ENCODE measurements around the gene LITAF.

Gene LITAF

DNA sequence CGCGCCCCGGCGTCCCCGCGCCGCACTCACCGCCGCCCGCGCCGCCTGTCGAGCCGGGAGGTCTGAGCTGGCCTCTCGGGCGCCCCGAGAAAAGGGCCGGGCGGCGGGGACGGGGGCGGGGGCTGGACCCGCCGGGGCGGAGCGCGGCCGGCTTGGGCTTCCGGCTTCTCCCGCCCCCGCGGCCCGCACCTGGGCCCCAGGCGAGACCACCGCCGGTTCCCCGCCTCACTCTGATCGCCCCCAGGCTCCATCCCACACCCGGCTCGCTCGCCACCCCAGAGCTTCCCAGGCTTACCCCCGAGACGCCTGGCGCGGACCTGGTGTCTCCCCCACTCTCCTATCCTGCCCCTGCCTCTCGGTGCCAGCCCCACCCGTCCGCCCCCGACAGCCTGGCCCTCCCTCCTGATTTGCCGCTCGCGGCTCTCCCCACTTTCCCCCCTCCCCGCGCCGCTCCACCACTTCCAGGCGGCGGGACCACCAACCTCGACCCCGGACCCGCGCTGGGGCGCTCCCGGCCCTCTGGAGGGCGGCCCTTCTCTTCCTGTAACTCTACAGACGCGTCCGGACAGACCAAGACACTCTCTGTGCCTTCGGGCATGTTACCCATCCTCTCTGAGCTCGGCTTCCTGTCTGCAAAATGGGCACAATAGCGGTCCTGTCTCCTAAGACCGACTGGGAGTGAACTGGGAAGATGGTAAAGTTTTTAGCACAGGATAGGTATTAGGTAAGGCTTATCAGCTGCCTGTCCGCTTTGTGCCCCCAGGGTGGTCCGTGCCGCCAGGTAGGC is at the start of gene LITAF:
TSS of gene LITAF (minus strand) at position 64 of the 787 bp plus-strand sequence. CDS start 30,189 bp downstream, outside the sequence.
- DNase-seq (ENCODE audit: low read depth, low spot score): peak; percentile 40
- H3K27me3 ChIP-seq (ENCODE audit: insufficient read depth, insufficient read length): no peaks in the 10 kb centered on the region
- H3K36me3 ChIP-seq (ENCODE audit: insufficient read depth, insufficient read length, low read length): peaks cover 13% of the 10 kb centered on the region
- TF ChIP-seq ZNF274 (IDR thresholded peaks at IDR 0.05; ENCODE audit: low read depth, low read length) (no peak), SUZ12 (IDR thresholded peaks at IDR 0.05; ENCODE audit: extremely low read depth, insufficient read depth, insufficient read length) (no peak), YY1 (IDR thresholded peaks at IDR 0.05; ENCODE audit: insufficient read depth, insufficient read length) (no peak)
- H3K9me3 ChIP-seq (ENCODE audit: insufficient read depth, low read length): peaks cover 12% of the 10 kb centered on the region; the same call in 1 of the 2 replicates
- peaks cover 8% of the 10 kb centered on the region for H3K4me1 ChIP-seq (ENCODE audit: insufficient read depth, insufficient read length)
- peak within 1 kb of the TSS; percentile 87 for H3K9ac ChIP-seq (ENCODE audit: insufficient read length, low read depth)
- H3K4me3 ChIP-seq (ENCODE audit: insufficient read length, low read depth): peak within 1 kb of the TSS; percentile 54

DNA sequence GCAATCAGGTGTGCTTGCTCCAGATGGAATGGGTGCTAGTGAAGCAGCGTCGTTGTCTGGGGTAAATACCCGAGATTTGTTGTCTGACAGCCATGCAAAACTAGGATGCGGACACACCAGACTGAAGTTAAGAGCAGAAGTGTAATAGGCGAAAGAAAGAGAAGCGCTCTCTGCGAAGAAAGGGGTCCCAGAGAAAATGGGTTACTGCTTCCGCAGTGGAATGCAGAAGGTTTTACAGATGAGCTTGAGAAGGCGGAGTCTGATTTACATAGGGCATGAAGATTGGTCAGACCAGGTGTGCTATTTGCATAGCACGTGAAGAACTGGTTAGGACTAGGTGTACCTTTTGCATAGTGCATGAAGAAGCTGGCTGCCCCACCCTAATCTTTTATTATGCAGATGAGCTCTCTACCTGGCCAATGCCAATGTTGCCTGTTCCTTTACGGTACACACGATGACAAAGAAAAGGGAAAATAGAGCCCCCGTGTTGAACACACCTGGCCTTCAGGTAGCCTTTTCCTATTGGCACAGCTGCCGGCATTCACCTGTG is 49.5 kb upstream of the LITAF start:
- H3K4me3 ChIP-seq (ENCODE audit: insufficient read length, low read depth): no peak overlapping the region
- no peaks in the 10 kb centered on the region for H3K27me3 ChIP-seq (ENCODE audit: insufficient read depth, insufficient read length)
- H3K9ac ChIP-seq (ENCODE audit: insufficient read length, low read depth): no peak overlapping the region
- DNase-seq (ENCODE audit: low read depth, low spot score): peak; percentile 63
- TF ChIP-seq ZNF274 (IDR thresholded peaks at IDR 0.05; ENCODE audit: low read depth, low read length) (no peak), SUZ12 (IDR thresholded peaks at IDR 0.05; ENCODE audit: extremely low read depth, insufficient read depth, insufficient read length) (no peak)
- H3K9me3 ChIP-seq (ENCODE audit: insufficient read depth, low read length): no peaks in the 10 kb centered on the region
- H3K4me1 ChIP-seq (ENCODE audit: insufficient read depth, insufficient read length): peaks cover 29% of the 10 kb centered on the region
- H3K36me3 ChIP-seq (ENCODE audit: insufficient read depth, insufficient read length, low read length): no peaks in the 10 kb centered on the region

DNA sequence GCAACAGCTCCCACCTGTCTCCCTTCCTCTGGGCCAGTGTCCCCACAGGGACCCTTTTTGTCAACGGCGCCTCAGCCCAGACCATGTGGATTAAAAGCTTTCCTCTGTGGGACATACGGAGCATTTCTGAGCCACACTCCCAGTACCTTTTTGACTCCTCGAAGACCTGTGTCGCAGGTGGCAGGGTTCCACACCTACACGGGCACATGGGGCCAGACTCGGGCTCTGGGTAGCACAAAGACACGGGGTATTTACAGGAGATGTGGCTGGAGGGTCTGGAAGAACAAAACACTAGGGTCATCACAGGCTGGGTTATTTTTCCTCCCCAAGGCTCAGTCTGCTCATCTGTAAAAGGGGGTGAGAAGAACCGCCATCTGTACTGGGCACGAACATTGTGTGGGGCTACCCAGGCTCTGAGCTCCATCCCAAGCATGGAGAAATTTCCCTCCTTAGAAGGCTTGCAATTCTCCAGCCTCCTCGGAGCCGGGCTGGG is 49.0 kb upstream of the LITAF start:
- H3K4me1 ChIP-seq (ENCODE audit: insufficient read depth, insufficient read length): peaks cover 27% of the 10 kb centered on the region
- no peak overlapping the region for H3K4me3 ChIP-seq (ENCODE audit: insufficient read length, low read depth)
- no peaks in the 10 kb centered on the region for H3K9me3 ChIP-seq (ENCODE audit: insufficient read depth, low read length)
- H3K36me3 ChIP-seq (ENCODE audit: insufficient read depth, insufficient read length, low read length): no peaks in the 10 kb centered on the region
- H3K27me3 ChIP-seq (ENCODE audit: insufficient read depth, insufficient read length): no peaks in the 10 kb centered on the region
- no peak for TF ChIP-seq ZNF274 (IDR thresholded peaks at IDR 0.05; ENCODE audit: low read depth, low read length)
- H3K9ac ChIP-seq (ENCODE audit: insufficient read length, low read depth): peak overlapping the region; percentile 44
- no peak for DNase-seq (ENCODE audit: low read depth, low spot score)

DNA sequence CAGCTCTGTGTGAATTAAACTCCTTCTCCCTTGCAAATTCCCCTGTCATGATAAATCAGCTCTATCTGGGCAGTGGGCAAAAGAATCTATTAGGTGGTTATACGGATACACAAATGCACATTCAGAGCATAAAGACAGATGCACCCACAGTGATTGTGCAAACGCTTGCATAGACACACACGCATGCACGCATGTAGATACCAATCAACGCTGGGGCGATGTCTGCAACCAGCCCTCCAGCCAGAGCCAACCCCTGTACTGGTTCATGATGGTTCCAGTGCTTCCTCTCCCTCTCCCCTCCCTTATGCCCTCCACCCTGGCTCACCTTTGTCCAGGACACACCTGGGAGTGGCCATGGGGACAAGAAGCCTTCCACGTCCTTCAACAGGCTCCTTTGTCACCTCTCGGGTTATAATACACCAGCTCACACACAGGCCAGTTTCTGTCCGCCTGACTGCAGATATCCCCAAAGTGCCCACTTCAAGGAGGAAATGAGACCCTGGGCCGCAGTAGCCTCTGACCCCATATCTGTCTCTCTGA is 48.5 kb upstream of the LITAF start:
- Histone ChIP-seq H3K4me1 (ENCODE audit: insufficient read depth, insufficient read length) (peaks cover 26% of the 10 kb centered on the region), H3K9me3 (ENCODE audit: insufficient read depth, low read length) (no peaks in the 10 kb centered on the region), H3K27me3 (ENCODE audit: insufficient read depth, insufficient read length) (no peaks in the 10 kb centered on the region), H3K9ac (ENCODE audit: insufficient read length, low read depth) (peak overlapping the region; percentile 44), H3K36me3 (ENCODE audit: insufficient read depth, insufficient read length, low read length) (no peaks in the 10 kb centered on the region), H3K4me3 (ENCODE audit: insufficient read length, low read depth) (no peak overlapping the region)
- TF ChIP-seq SUZ12 (IDR thresholded peaks at IDR 0.05; ENCODE audit: extremely low read depth, insufficient read depth, insufficient read length) (no peak), ZNF274 (IDR thresholded peaks at IDR 0.05; ENCODE audit: low read depth, low read length) (no peak), YY1 (IDR thresholded peaks at IDR 0.05; ENCODE audit: insufficient read depth, insufficient read length) (no peak)
- DNase-seq (ENCODE audit: low read depth, low spot score): no peak

DNA sequence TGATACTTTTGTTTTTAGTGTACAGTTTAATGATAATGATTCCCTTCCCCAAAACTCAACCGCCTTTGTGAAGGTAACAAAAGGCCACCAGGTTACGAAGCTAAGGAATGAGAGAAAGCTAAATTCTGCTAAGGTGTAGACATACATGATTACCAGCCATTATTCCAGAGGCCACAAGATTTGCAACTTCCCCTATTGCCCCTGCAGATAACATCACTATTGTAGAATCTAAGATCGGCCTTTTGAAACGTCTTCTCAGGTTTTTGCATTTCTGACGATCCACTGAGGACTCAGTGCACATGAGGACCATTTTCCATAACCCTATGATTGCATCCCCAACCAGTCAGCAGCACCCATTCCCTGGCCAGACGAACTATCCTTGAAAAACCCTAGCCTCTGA is 47.6 kb upstream of the LITAF start:
- Histone ChIP-seq H3K27me3 (ENCODE audit: insufficient read depth, insufficient read length) (no peaks in the 10 kb centered on the region), H3K9me3 (ENCODE audit: insufficient read depth, low read length) (no peaks in the 10 kb centered on the region), H3K9ac (ENCODE audit: insufficient read length, low read depth) (no peak overlapping the region), H3K36me3 (ENCODE audit: insufficient read depth, insufficient read length, low read length) (no peaks in the 10 kb centered on the region), H3K4me3 (ENCODE audit: insufficient read length, low read depth) (no peak overlapping the region), H3K4me1 (ENCODE audit: insufficient read depth, insufficient read length) (peaks cover 28% of the 10 kb centered on the region)
- DNase-seq (ENCODE audit: low read depth, low spot score): no peak
- no peak for TF ChIP-seq ZNF274 (IDR thresholded peaks at IDR 0.05; ENCODE audit: low read depth, low read length)
- no peak for TF ChIP-seq SUZ12 (IDR thresholded peaks at IDR 0.05; ENCODE audit: extremely low read depth, insufficient read depth, insufficient read length)
- no peak for TF ChIP-seq YY1 (IDR thresholded peaks at IDR 0.05; ENCODE audit: insufficient read depth, insufficient read length)

DNA sequence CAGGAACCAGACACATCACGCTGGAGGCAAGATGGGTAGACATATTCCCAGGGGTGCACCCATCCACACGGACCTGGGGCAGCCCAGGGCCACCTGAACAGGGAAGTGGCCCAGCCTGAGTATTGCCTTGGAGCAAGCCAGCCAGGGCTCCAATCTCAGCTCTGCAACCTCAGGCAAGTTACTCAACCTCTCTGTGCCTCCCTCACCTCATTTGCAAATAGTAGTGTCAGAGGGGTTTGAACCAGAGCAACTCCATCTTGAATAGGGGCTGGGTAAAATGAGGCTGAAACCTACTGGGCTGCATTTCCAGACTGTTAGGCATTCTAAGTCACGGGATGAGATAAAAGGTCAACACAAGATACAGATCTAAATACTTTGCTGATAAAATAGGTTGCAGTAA is 46.4 kb upstream of the LITAF start:
- Histone ChIP-seq H3K4me3 (ENCODE audit: insufficient read length, low read depth) (no peak overlapping the region), H3K36me3 (ENCODE audit: insufficient read depth, insufficient read length, low read length) (no peaks in the 10 kb centered on the region), H3K9me3 (ENCODE audit: insufficient read depth, low read length) (no peaks in the 10 kb centered on the region), H3K9ac (ENCODE audit: insufficient read length, low read depth) (no peak overlapping the region), H3K27me3 (ENCODE audit: insufficient read depth, insufficient read length) (no peaks in the 10 kb centered on the region), H3K4me1 (ENCODE audit: insufficient read depth, insufficient read length) (peaks cover 32% of the 10 kb centered on the region)
- TF ChIP-seq SUZ12 (IDR thresholded peaks at IDR 0.05; ENCODE audit: extremely low read depth, insufficient read depth, insufficient read length): no peak
- TF ChIP-seq ZNF274 (IDR thresholded peaks at IDR 0.05; ENCODE audit: low read depth, low read length): no peak
- no peak for DNase-seq (ENCODE audit: low read depth, low spot score)

DNA sequence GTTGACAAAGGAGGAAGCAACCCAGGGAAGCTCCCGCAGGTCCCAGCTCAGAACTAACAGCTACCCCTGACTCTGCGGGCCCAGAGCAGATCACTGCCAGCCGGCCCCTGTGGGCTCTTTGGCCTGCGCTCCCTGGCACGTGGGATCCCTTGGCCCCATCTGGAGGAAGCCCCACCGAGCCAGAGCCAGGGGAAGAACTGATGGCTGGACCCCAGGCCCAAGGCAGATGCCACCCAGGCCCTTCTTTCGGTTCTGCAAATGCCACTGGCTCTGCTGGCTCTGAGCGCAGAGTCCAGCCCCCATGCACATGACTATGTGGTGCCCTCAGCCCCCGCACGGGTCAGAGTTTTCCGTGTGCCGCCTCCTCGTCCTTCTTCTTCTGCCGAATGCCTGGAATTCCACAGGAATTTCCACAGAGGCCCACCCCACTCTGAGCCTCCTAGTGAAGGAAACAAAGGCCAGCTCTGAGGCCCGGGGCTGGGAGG is 45.8 kb upstream of the LITAF start:
- H3K4me3 ChIP-seq (ENCODE audit: insufficient read length, low read depth): no peak overlapping the region
- H3K4me1 ChIP-seq (ENCODE audit: insufficient read depth, insufficient read length): peaks cover 32% of the 10 kb centered on the region
- H3K36me3 ChIP-seq (ENCODE audit: insufficient read depth, insufficient read length, low read length): no peaks in the 10 kb centered on the region
- peak overlapping the region; percentile 46 for H3K9ac ChIP-seq (ENCODE audit: insufficient read length, low read depth)
- H3K9me3 ChIP-seq (ENCODE audit: insufficient read depth, low read length): no peaks in the 10 kb centered on the region
- TF ChIP-seq SUZ12 (IDR thresholded peaks at IDR 0.05; ENCODE audit: extremely low read depth, insufficient read depth, insufficient read length) (no peak), YY1 (IDR thresholded peaks at IDR 0.05; ENCODE audit: insufficient read depth, insufficient read length) (no peak), ZNF274 (IDR thresholded peaks at IDR 0.05; ENCODE audit: low read depth, low read length) (no peak)
- H3K27me3 ChIP-seq (ENCODE audit: insufficient read depth, insufficient read length): no peaks in the 10 kb centered on the region
- DNase-seq (ENCODE audit: low read depth, low spot score): no peak
